MM.1S (cell line): ENCODE measurements around the gene TMC6.

Experiments
- DNase-seq: peaks from one replicate; pipeline ENCODE4 v3.0.0-alpha.2; 2015
- H2AFZ ChIP-seq: fragments of 300-600 bp; sonication (generic); 2 replicates; pipeline ENCODE4 v1.6.0; 2016; ENCODE audit warnings: antibody characterized with exemption, low read length
- H3F3A ChIP-seq: fragments of 300-600 bp; sonication (generic); 2 replicates; pipeline ENCODE4 v1.6.1; 2016; ENCODE audit warnings: mild to moderate bottlenecking, antibody characterized with exemption, low read length, moderate library complexity, mixed read lengths; ENCODE audit not compliant: insufficient read depth
- H3K27ac ChIP-seq: fragments of 300-600 bp; sonication (generic); 2 replicates; pipeline ENCODE4 v1.5.1; 2016; ENCODE audit warnings: mild to moderate bottlenecking, low read length
- H3K27me3 ChIP-seq: fragments of 300-600 bp; sonication (generic); replicated peaks from 2 replicates; pipeline ENCODE4 v1.6.0; 2016; ENCODE audit warnings: low read length; ENCODE audit not compliant: insufficient read depth
- H3K36me3 ChIP-seq: fragments of 300-600 bp; sonication (generic); replicated peaks from 2 replicates; pipeline ENCODE4 v1.6.1; 2016; ENCODE audit warnings: mild to moderate bottlenecking, low read length, mixed read lengths; ENCODE audit not compliant: insufficient read depth
- H3K4me1 ChIP-seq: fragments of 300-600 bp; sonication (generic); 2 replicates; pipeline ENCODE4 v1.6.1; 2016; ENCODE audit warnings: low read length, mixed read lengths
- H3K4me2 ChIP-seq: fragments of 300-600 bp; sonication (generic); 2 replicates; pipeline ENCODE4 v1.6.0; 2016; ENCODE audit warnings: low read depth, low read length
- H3K4me3 ChIP-seq: fragments of 300-600 bp; sonication (generic); 2 replicates; pipeline ENCODE4 v1.5.1; 2016; ENCODE audit warnings: low read length, mixed read lengths
- H3K79me2 ChIP-seq: fragments of 300-600 bp; sonication (generic); 2 replicates; pipeline ENCODE4 v1.6.1; 2016; ENCODE audit warnings: mixed run types, low read length, mixed read lengths
- H3K9ac ChIP-seq: fragments of 300-600 bp; sonication (generic); 2 replicates; pipeline ENCODE4 v1.6.1; 2016; ENCODE audit warnings: low read length, mixed read lengths
- H3K9me2 ChIP-seq: fragments of 300-600 bp; sonication (generic); replicated peaks from 2 replicates; pipeline ENCODE4 v1.6.1; 2016; ENCODE audit warnings: mild to moderate bottlenecking, low read length, mixed read lengths; ENCODE audit not compliant: insufficient read depth
- H3K9me3 ChIP-seq: fragments of 300-600 bp; sonication (generic); replicated peaks from 2 replicates; pipeline ENCODE4 v1.6.1; 2016; ENCODE audit warnings: mild to moderate bottlenecking, low read length, mixed read lengths; ENCODE audit not compliant: insufficient read depth
- H4K20me1 ChIP-seq: fragments of 300-600 bp; sonication (generic); 2 replicates; pipeline ENCODE4 v1.6.1; 2016; ENCODE audit warnings: mild to moderate bottlenecking, low read length, moderate library complexity, mixed read lengths; ENCODE audit not compliant: insufficient read depth
- EZH2 ChIP-seq: fragments of 300-600 bp; sonication (generic); optimal IDR thresholded peaks from 2 replicates; pipeline ENCODE3; 2017; ENCODE audit warnings: low read depth, mild to moderate bottlenecking, antibody characterized with exemption, low read length, mixed read lengths
- EZH2phosphoT487 ChIP-seq: fragments of 300-600 bp; sonication (generic); IDR thresholded peaks from 2 replicates; pipeline ENCODE4 v1.6.1; 2018; ENCODE audit warnings: antibody characterized with exemption, low read length
- TF ChIP-seq, protein P1 (sequence below): fragments of 300-600 bp; sonication (generic); IDR thresholded peaks from 2 replicates; pipeline ENCODE4 v1.5.1; 2016; ENCODE audit warnings: antibody characterized with exemption, low read length, mixed read lengths

The TMC6 gene

GRCh38 chr17:78107457-78107856, 21.1 kb downstream of the TMC6 start:
- H3K4me1 ChIP-seq, result no peaks in the 10 kb centered on the region
- H4K20me1 ChIP-seq, result no peaks in the 10 kb centered on the region
- no peak for TF ChIP-seq EZH2phosphoT487
- no peak for TF ChIP-seq EZH2
- TF ChIP-seq, protein P1, sequence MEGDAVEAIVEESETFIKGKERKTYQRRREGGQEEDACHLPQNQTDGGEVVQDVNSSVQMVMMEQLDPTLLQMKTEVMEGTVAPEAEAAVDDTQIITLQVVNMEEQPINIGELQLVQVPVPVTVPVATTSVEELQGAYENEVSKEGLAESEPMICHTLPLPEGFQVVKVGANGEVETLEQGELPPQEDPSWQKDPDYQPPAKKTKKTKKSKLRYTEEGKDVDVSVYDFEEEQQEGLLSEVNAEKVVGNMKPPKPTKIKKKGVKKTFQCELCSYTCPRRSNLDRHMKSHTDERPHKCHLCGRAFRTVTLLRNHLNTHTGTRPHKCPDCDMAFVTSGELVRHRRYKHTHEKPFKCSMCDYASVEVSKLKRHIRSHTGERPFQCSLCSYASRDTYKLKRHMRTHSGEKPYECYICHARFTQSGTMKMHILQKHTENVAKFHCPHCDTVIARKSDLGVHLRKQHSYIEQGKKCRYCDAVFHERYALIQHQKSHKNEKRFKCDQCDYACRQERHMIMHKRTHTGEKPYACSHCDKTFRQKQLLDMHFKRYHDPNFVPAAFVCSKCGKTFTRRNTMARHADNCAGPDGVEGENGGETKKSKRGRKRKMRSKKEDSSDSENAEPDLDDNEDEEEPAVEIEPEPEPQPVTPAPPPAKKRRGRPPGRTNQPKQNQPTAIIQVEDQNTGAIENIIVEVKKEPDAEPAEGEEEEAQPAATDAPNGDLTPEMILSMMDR, result no peak
- peaks cover 16% of the 10 kb centered on the region; the same call in 1 of the 2 replicates for H3K79me2 ChIP-seq
- no peak overlapping the region for H2AFZ ChIP-seq
- H3K9me3 ChIP-seq, result no peaks in the 10 kb centered on the region
- H3K27ac ChIP-seq, result no peak overlapping the region
- no peaks in the 10 kb centered on the region for H3K9me2 ChIP-seq
- H3K36me3 ChIP-seq, result no peaks in the 10 kb centered on the region
- no peak for DNase-seq
- H3K4me3 ChIP-seq, result no peak overlapping the region
- no peak overlapping the region for H3K4me2 ChIP-seq
- H3K9ac ChIP-seq, result no peak overlapping the region
- H3K27me3 ChIP-seq, result no peaks in the 10 kb centered on the region
- no peaks in the 10 kb centered on the region; the same call in 1 of the 2 replicates for H3F3A ChIP-seq

GRCh38 chr17:78106211-78106610, 22.3 kb downstream of the TMC6 start:
- Histone ChIP-seq H4K20me1 (no peaks in the 10 kb centered on the region), H3K4me2 (no peak overlapping the region), H3K9ac (no peak overlapping the region), H3K4me3 (no peak overlapping the region), H3K27me3 (no peaks in the 10 kb centered on the region), H3K79me2 (peaks cover 7% of the 10 kb centered on the region; the same call in 1 of the 2 replicates), H2AFZ (no peak overlapping the region), H3F3A (no peaks in the 10 kb centered on the region; the same call in 1 of the 2 replicates), H3K36me3 (no peaks in the 10 kb centered on the region), H3K9me3 (no peaks in the 10 kb centered on the region), H3K4me1 (no peaks in the 10 kb centered on the region), H3K27ac (no peak overlapping the region), H3K9me2 (no peaks in the 10 kb centered on the region)
- TF ChIP-seq EZH2phosphoT487 (no peak), EZH2 (no peak)
- TF ChIP-seq, protein P1, result no peak
- DNase-seq, result no peak

DNA sequence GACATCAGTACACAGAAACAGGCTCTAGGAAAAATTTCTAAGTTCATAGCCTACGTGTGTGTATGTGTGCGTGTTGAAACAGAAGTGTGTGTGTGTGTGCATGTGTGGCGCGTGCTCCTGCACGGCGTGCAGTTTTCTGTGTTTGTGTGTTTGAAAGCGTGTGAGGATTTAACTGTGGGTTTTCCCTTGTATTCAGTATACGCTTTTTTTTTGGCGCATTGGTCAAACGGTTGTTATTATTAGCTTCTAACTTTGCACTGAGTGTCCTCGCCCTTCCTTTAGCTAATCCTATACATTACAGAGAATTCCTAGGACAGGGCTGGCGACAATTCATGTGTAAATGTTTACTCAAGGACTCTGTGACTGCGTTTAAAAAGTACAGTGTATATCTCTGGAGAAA, 23.0 kb downstream of the TMC6 start:
- no peak overlapping the region for H3K9ac ChIP-seq
- no peak overlapping the region for H3K4me3 ChIP-seq
- H3K27me3 ChIP-seq, result no peaks in the 10 kb centered on the region
- no peaks in the 10 kb centered on the region for H4K20me1 ChIP-seq
- H3K4me2 ChIP-seq, result no peak overlapping the region
- DNase-seq, result no peak
- no peaks in the 10 kb centered on the region; the same call in 1 of the 2 replicates for H3F3A ChIP-seq
- 0 out of 2 replicates have a peak, but pooled peaks cover under 1% of the 10 kb centered on the region for H3K79me2 ChIP-seq
- H3K36me3 ChIP-seq, result no peaks in the 10 kb centered on the region
- no peak overlapping the region for H3K27ac ChIP-seq
- TF ChIP-seq EZH2phosphoT487 (no peak), EZH2 (no peak)
- TF ChIP-seq, protein P1, result no peak
- H3K9me3 ChIP-seq, result no peaks in the 10 kb centered on the region
- H3K4me1 ChIP-seq, result no peaks in the 10 kb centered on the region
- H3K9me2 ChIP-seq, result no peaks in the 10 kb centered on the region
- no peak overlapping the region for H2AFZ ChIP-seq
